ENCODE data around the gene IMMP2L.

Gene IMMP2L

DNA sequence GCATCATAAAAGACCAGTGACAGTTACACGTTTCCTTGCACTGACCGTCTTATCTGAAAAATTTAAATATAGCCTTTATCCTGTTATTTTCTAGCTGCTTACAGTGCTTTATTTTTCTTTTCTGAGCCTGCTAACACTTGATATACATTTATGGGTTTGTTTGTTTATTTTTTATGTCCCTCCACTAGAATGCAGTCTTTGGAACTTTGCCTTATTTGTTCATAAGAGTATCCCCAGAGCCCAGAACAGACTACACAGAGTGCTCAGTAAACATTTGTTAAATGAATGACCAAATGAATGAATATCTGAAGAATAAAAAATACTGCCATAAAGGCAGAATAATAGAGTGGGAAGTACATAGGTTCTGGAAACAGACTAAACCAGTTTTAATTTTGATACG is 673.7 kb downstream of the IMMP2L start:
- Histone ChIP-seq H3K4me1 (ENCODE audit: control insufficient read depth, insufficient read depth, low read length) (no peaks in the 10 kb centered on the region), H3K4me3 (ENCODE audit: low read length) (no peak overlapping the region), H3K9ac (ENCODE audit: low read length) (no peak overlapping the region), H3K27me3 (ENCODE audit: control insufficient read depth, insufficient read depth, low read length) (no peaks in the 10 kb centered on the region), H3K36me3 (ENCODE audit: control insufficient read depth, insufficient read depth, low read length) (no peaks in the 10 kb centered on the region), H3K27ac (ENCODE audit: low read depth, low read length) (no peak overlapping the region)

DNA sequence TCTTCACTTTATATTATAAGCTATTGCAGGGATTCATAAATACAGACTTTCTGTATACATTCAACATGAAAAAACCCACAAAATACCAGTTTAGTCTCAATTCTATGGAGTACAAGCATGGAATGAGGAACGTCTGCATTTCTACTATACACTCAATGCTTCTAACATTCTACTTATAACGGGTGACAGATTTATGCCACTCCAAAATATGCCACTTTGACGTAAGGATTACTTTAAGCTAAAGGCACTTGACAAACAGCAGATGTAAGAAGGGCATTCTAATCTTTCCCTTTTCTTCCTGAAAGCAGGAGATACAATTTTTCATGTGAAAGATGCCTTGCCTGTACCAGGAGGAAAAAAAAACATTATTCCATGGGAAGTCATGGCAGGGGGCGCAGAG is 676.8 kb downstream of the IMMP2L start:
- H3K4me3 ChIP-seq (ENCODE audit: low read length), result no peak overlapping the region
- H3K27ac ChIP-seq (ENCODE audit: low read depth, low read length), result no peak overlapping the region
- no peaks in the 10 kb centered on the region for H3K36me3 ChIP-seq (ENCODE audit: control insufficient read depth, insufficient read depth, low read length)
- H3K9ac ChIP-seq (ENCODE audit: low read length), result no peak overlapping the region
- no peaks in the 10 kb centered on the region for H3K4me1 ChIP-seq (ENCODE audit: control insufficient read depth, insufficient read depth, low read length)
- H3K27me3 ChIP-seq (ENCODE audit: control insufficient read depth, insufficient read depth, low read length), result no peaks in the 10 kb centered on the region

DNA sequence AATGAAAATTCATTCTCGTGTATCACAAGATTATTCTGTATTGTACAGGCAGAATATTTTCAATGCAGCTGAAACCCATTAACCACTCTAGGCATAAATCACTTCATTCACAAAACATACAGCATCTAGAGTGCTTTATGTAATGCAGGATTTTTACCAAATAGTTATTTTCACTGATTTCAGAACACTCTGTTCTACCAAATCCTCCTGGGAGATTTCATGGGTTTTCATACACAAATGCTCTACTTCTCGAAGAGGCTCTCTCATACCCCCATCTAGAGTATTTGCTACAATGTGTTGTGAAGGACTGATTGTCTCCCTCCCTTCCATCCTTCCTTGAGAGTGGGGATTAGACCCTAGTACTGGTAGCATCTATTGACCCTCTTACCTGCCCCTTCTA is 680.6 kb downstream of the IMMP2L start:
- Histone ChIP-seq H3K4me1 (ENCODE audit: control insufficient read depth, insufficient read depth, low read length) (no peaks in the 10 kb centered on the region), H3K9ac (ENCODE audit: low read length) (no peak overlapping the region), H3K27ac (ENCODE audit: low read depth, low read length) (no peak overlapping the region), H3K27me3 (ENCODE audit: control insufficient read depth, insufficient read depth, low read length) (no peaks in the 10 kb centered on the region), H3K36me3 (ENCODE audit: control insufficient read depth, insufficient read depth, low read length) (no peaks in the 10 kb centered on the region), H3K4me3 (ENCODE audit: low read length) (no peak overlapping the region)

DNA sequence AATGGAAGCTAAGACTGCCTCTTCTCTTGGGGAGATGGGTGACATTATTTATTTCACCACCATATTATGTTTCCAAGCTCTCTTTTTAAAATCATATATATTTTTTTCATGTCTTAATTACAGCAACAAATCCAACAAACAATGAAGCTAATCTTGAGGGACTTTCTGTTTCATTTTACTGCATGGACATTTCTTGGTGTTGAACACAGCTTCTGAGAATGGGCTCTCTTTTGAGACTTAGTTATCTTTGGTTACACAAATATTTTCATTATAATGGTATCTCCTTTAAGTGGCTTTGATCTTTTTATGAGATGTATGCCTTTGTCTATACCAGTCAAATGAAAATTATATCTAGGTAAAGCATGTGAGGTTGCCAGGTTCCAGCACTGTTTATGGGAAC is 681.3 kb downstream of the IMMP2L start:
- Histone ChIP-seq H3K4me3 (ENCODE audit: low read length) (no peak overlapping the region), H3K36me3 (ENCODE audit: control insufficient read depth, insufficient read depth, low read length) (no peaks in the 10 kb centered on the region), H3K9ac (ENCODE audit: low read length) (no peak overlapping the region), H3K27me3 (ENCODE audit: control insufficient read depth, insufficient read depth, low read length) (no peaks in the 10 kb centered on the region), H3K27ac (ENCODE audit: low read depth, low read length) (no peak overlapping the region), H3K4me1 (ENCODE audit: control insufficient read depth, insufficient read depth, low read length) (no peaks in the 10 kb centered on the region)

DNA sequence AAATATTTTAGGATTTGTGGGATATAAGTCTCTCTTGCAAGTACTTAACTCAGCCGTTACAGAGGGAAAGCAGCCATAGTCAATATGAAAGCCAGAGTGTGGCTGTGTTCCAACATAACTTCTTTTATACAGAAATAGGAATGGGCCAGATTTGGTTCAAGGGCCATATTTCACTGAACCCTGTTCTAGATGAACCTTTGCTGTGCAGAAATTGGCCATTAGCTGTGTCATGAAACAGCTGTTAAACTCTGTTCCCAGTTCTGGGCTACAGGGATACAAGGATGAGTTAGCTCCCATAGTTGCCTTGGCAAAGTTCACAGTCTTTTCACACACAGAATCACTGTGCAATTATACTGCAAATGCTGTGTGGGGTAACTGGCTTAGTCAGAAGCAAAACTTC is 685.3 kb downstream of the IMMP2L start:
- Histone ChIP-seq H3K36me3 (ENCODE audit: control insufficient read depth, insufficient read depth, low read length) (no peaks in the 10 kb centered on the region), H3K27me3 (ENCODE audit: control insufficient read depth, insufficient read depth, low read length) (no peaks in the 10 kb centered on the region), H3K9ac (ENCODE audit: low read length) (no peak overlapping the region), H3K4me3 (ENCODE audit: low read length) (no peak overlapping the region), H3K4me1 (ENCODE audit: control insufficient read depth, insufficient read depth, low read length) (no peaks in the 10 kb centered on the region), H3K27ac (ENCODE audit: low read depth, low read length) (no peak overlapping the region)

DNA sequence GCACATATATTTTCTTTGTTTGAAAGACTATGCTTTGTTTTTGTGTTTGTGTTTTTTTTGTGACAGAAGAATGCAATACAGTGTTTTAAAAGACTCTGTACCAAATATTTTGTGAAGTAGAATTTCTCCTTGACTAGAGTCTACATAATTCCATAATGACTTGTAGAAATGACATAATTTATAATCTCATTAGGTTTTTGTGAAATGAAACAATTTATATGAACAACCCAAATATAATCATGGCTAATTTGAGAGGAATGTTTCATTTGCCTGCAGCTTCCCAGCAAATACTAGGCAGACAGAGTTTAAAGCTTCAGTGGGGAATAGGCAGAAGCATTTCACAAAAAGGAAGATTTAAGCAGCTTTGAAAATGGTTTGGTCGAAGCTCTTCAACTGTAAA is 686.9 kb downstream of the IMMP2L start:
- H3K27ac ChIP-seq (ENCODE audit: low read depth, low read length), result no peak overlapping the region
- no peak overlapping the region for H3K4me3 ChIP-seq (ENCODE audit: low read length)
- H3K9ac ChIP-seq (ENCODE audit: low read length), result no peak overlapping the region
- H3K36me3 ChIP-seq (ENCODE audit: control insufficient read depth, insufficient read depth, low read length), result no peaks in the 10 kb centered on the region
- no peaks in the 10 kb centered on the region for H3K27me3 ChIP-seq (ENCODE audit: control insufficient read depth, insufficient read depth, low read length)
- no peaks in the 10 kb centered on the region for H3K4me1 ChIP-seq (ENCODE audit: control insufficient read depth, insufficient read depth, low read length)

DNA sequence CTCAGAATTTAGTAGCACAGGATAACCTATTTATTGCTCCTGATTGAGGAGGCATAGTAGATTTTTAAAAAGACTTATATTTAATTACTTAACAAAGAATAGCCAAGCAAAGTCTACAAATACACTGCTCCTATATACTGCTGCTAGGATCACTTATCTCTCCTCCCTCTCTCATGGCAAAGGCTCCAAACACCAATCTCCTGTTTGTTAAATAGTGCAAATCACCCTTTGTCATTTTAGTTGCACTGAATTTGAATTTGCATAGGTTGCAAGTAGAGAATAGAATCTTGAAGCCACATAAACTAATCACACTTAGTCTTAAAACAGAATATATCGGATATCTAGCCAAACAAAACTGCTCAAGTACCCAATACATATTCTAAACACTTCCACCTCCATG is 690.4 kb downstream of the IMMP2L start:
- no peak overlapping the region for H3K9ac ChIP-seq (ENCODE audit: low read length)
- H3K36me3 ChIP-seq (ENCODE audit: control insufficient read depth, insufficient read depth, low read length), result no peaks in the 10 kb centered on the region
- no peak overlapping the region for H3K4me3 ChIP-seq (ENCODE audit: low read length)
- H3K27me3 ChIP-seq (ENCODE audit: control insufficient read depth, insufficient read depth, low read length), result no peaks in the 10 kb centered on the region
- no peak overlapping the region for H3K27ac ChIP-seq (ENCODE audit: low read depth, low read length)
- peaks cover 2% of the 10 kb centered on the region for H3K4me1 ChIP-seq (ENCODE audit: control insufficient read depth, insufficient read depth, low read length)

DNA sequence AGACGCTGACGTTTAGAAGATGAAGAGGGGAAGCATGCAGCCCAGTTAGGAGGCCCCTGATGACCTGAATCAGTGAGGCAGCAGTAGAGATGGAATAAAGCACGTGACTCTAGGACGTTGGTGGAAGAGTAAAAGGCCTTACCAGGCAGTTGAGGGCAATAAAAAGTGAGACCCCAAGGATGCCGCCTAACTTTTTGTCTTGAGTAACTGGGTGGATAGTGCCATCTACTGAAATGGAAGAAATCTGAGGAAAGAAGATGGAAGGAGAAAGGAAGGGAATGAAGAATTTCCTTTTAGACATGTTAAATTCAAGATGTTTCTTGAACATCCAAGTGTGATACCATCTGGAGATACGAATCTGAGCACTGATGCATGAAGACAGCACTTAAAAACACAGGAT is 691.4 kb downstream of the IMMP2L start:
- Histone ChIP-seq H3K27ac (ENCODE audit: low read depth, low read length) (no peak overlapping the region), H3K9ac (ENCODE audit: low read length) (no peak overlapping the region), H3K36me3 (ENCODE audit: control insufficient read depth, insufficient read depth, low read length) (no peaks in the 10 kb centered on the region), H3K27me3 (ENCODE audit: control insufficient read depth, insufficient read depth, low read length) (no peaks in the 10 kb centered on the region), H3K4me1 (ENCODE audit: control insufficient read depth, insufficient read depth, low read length) (peaks cover 2% of the 10 kb centered on the region), H3K4me3 (ENCODE audit: low read length) (no peak overlapping the region)

DNA sequence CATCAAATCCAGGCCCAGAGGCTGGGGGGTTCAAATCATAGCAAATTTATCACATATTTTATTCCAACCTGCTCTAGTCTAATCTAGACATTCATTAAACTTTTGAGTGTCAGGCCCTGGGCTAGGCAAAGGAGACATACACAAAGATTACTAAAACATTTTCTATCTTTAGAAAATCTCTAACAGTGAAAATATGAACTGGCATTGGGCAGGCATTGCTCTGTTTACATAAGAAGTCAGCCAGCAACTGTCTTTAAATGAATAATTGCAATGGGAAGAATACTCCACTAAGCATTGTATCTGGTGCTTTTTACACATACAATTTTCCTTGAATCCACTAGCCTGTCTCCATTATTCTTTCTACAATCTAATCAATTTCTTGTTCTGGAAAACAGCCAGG is 693.8 kb downstream of the IMMP2L start:
- H3K27ac ChIP-seq (ENCODE audit: low read depth, low read length), result no peak overlapping the region
- no peak overlapping the region for H3K4me3 ChIP-seq (ENCODE audit: low read length)

DNA sequence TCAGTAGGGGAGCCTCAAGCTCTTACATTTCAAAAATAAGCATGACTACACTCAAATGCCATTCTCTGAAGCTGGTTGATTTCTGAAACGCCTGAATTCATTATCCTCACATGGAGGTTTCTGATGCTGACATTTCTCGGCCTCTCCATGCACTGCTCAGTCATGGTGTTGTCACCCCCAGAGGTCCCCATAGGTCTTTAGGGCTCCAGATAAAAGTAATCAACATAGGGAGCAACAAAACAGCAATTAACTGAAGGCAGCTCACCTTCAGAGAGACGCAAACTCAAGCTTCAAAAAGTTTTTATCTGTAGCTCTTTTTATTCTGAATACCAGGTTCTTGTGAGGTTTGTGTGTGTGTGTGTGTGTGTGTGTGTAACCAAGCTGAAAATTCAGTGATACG is 694.5 kb downstream of the IMMP2L start:
- Histone ChIP-seq H3K4me3 (ENCODE audit: low read length) (no peak overlapping the region), H3K9ac (ENCODE audit: low read length) (no peak overlapping the region), H3K4me1 (ENCODE audit: control insufficient read depth, insufficient read depth, low read length) (peaks cover 2% of the 10 kb centered on the region), H3K27me3 (ENCODE audit: control insufficient read depth, insufficient read depth, low read length) (no peaks in the 10 kb centered on the region), H3K27ac (ENCODE audit: low read depth, low read length) (no peak overlapping the region), H3K36me3 (ENCODE audit: control insufficient read depth, insufficient read depth, low read length) (no peaks in the 10 kb centered on the region)

More for the DNA sequence above, 693.8 kb downstream of the IMMP2L start:
- Histone ChIP-seq H3K27me3 (ENCODE audit: control insufficient read depth, insufficient read depth, low read length) (no peaks in the 10 kb centered on the region), H3K36me3 (ENCODE audit: control insufficient read depth, insufficient read depth, low read length) (no peaks in the 10 kb centered on the region), H3K4me1 (ENCODE audit: control insufficient read depth, insufficient read depth, low read length) (peaks cover 2% of the 10 kb centered on the region), H3K9ac (ENCODE audit: low read length) (no peak overlapping the region)

DNA sequence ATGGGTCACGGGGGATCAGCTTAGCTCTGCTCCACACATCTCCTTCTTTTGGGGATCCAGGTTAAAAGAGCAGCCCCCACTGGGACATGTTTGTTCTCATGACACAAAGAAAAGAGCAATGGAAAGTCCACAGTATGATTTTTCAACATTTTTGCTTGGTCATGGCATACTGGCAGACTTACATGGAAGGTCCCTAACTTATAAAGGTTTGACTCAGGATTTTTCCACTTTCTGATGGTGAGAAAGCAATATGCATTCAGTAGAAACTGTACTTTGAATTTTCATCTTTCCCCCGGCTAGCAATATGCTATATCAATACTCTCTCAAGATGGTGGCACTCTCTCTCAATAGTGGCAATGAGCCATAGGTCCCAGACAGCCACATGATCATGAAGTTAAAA is 699.0 kb downstream of the IMMP2L start:
- no peak overlapping the region for H3K4me3 ChIP-seq (ENCODE audit: low read length)
- no peaks in the 10 kb centered on the region for H3K27me3 ChIP-seq (ENCODE audit: control insufficient read depth, insufficient read depth, low read length)
- H3K4me1 ChIP-seq (ENCODE audit: control insufficient read depth, insufficient read depth, low read length), result peaks cover 1% of the 10 kb centered on the region
- no peaks in the 10 kb centered on the region for H3K36me3 ChIP-seq (ENCODE audit: control insufficient read depth, insufficient read depth, low read length)
- no peak overlapping the region for H3K9ac ChIP-seq (ENCODE audit: low read length)
- H3K27ac ChIP-seq (ENCODE audit: low read depth, low read length), result no peak overlapping the region

DNA sequence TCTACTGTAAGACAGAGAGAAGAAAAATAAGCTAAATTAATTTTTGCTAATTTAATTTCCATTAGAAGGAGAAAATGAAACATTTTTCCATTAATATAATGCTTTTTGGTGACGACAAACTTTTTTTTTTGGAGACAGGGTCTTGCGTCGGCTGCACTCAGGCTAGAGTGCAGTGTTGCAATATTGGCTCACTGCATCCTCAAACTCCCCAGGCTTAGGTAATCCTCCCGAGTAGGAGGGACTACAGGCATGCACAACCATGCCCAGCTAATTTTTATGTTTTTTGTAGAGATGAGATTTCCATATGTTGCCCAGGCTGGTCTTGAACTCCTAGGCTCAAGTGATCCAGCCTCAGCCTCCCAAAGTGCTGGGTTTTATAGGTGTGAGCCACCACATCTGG is 701.1 kb downstream of the IMMP2L start:
- H3K9ac ChIP-seq (ENCODE audit: low read length), result no peak overlapping the region
- H3K36me3 ChIP-seq (ENCODE audit: control insufficient read depth, insufficient read depth, low read length), result no peaks in the 10 kb centered on the region
- H3K4me1 ChIP-seq (ENCODE audit: control insufficient read depth, insufficient read depth, low read length), result no peaks in the 10 kb centered on the region
- H3K4me3 ChIP-seq (ENCODE audit: low read length), result no peak overlapping the region
- no peak overlapping the region for H3K27ac ChIP-seq (ENCODE audit: low read depth, low read length)
- H3K27me3 ChIP-seq (ENCODE audit: control insufficient read depth, insufficient read depth, low read length), result no peaks in the 10 kb centered on the region

DNA sequence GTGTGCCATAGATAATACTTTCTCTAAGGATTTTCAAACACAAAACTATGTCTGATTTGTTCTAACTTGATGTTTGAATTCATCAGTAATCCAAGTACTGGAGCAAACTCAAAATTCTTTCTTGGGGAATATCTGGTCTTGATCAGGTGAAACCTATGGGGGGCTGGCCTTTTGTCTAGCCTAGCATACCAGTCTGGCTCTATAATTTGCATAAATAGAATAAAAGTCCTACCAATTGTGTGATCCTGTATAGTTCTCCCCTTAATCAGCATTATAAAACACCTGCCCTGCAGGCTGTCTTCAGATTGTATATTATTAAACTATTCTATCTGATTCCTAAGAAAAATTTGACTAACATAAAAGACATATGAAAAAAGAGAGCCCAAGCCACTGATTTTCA is 705.2 kb downstream of the IMMP2L start:
- no peak overlapping the region for H3K9ac ChIP-seq (ENCODE audit: low read length)
- H3K27ac ChIP-seq (ENCODE audit: low read depth, low read length), result no peak overlapping the region
- no peaks in the 10 kb centered on the region for H3K36me3 ChIP-seq (ENCODE audit: control insufficient read depth, insufficient read depth, low read length)
- H3K4me1 ChIP-seq (ENCODE audit: control insufficient read depth, insufficient read depth, low read length), result peaks cover 5% of the 10 kb centered on the region
- no peak overlapping the region for H3K4me3 ChIP-seq (ENCODE audit: low read length)
- no peaks in the 10 kb centered on the region for H3K27me3 ChIP-seq (ENCODE audit: control insufficient read depth, insufficient read depth, low read length)

DNA sequence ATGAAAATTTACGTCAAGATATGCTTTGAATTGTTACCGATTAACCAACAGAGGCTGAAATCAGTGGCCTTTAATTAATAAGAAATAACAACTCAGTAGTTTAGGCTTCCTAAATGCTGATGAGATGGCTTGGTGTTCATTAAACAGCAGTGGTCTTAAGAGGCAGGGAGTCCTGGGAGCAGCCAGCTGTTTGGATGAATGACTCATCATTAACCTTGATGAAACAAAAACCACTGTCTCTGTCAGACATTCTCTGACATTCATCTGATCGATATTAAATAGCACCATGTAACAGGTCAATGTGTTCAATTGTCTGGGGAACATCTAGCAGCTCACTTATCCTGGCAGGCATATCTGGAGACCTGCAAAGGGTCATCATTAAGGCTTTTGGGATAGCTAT is 705.6 kb downstream of the IMMP2L start:
- no peak overlapping the region for H3K9ac ChIP-seq (ENCODE audit: low read length)
- H3K27ac ChIP-seq (ENCODE audit: low read depth, low read length), result no peak overlapping the region
- no peak overlapping the region for H3K4me3 ChIP-seq (ENCODE audit: low read length)
- peaks cover 5% of the 10 kb centered on the region for H3K4me1 ChIP-seq (ENCODE audit: control insufficient read depth, insufficient read depth, low read length)
- no peaks in the 10 kb centered on the region for H3K36me3 ChIP-seq (ENCODE audit: control insufficient read depth, insufficient read depth, low read length)
- H3K27me3 ChIP-seq (ENCODE audit: control insufficient read depth, insufficient read depth, low read length), result no peaks in the 10 kb centered on the region

Data from rectal smooth muscle tissue (tissue), 1 donor.